Endothelial cell of umbilical vein (primary cell): ENCODE measurements around the gene JAM2. TPM values are rescaled to one million over a fixed set of nuclear protein-coding genes. Genes with fewer than 3 reads are reported as not detected.

Experiments
- BruUV-seq: library from RNA; stranded (reverse); fragments of 400-500 nt; replicated peaks from 2 replicates; lab custom pipeline; 2021; lab: Mats Ljungman, UMichigan
- CTCF ChIA-PET: fragments of 300-600, 350-600 bp; sonication (Branson Sonifier 250); formaldehyde crosslinking; loops from one replicate; lab custom pipeline; 2021; ENCODE audit warnings: antibody characterized with exemption, inconsistent platforms; lab: Charles Lee
- POLR2A ChIA-PET: fragments of 300-600, 350-600 bp; sonication (Branson Sonifier 250); formaldehyde crosslinking; loops from one replicate; lab custom pipeline; 2021; ENCODE audit warnings: antibody characterized with exemption, inconsistent platforms; lab: Charles Lee
- DNase-seq: peaks from one replicate; pipeline ENCODE4 v3.0.0-alpha.2; 2011; ENCODE audit warnings: low read depth, low spot score
- FAIRE-seq: peaks from 2 replicates; lab custom pipeline; 2011; peaks lifted over from hg19 to GRCh38; lab: Jason Lieb, UNC
- H2AFZ ChIP-seq: 2 replicates; pipeline ENCODE4 v1.6.0; 2012; ENCODE audit warnings: low read depth, low read length, control low read depth, inconsistent platforms
- H3K27ac ChIP-seq: 2 replicates; pipeline ENCODE4 v1.5.1; 2011; ENCODE audit warnings: low read depth, mild to moderate bottlenecking, control low read depth, low read length, moderate library complexity; ENCODE audit not compliant: insufficient read depth
- H3K27me3 ChIP-seq, 2 experiments: 2 replicates each; pipeline versions ENCODE4 v1.6.0 to v1.6.1; 2011; ENCODE audit warnings: low read length in 2 of 2, mixed read lengths in 1 of 2; ENCODE audit not compliant: control insufficient read depth in 2 of 2, insufficient read depth in 2 of 2
- H3K36me3 ChIP-seq, 2 experiments: 2 replicates in 1 of 2; 3 replicates in 1 of 2; pipeline ENCODE4 v1.5.1; 2011; ENCODE audit warnings: low read length in 2 of 2, mild to moderate bottlenecking in 1 of 2, moderate library complexity in 1 of 2; ENCODE audit not compliant: control insufficient read depth in 2 of 2, insufficient read depth in 2 of 2; ENCODE audit errors: extremely low read depth in 1 of 2
- H3K4me1 ChIP-seq: 3 replicates; pipeline ENCODE4 v1.5.1; 2011; ENCODE audit warnings: mild to moderate bottlenecking, low read length; ENCODE audit not compliant: control insufficient read depth, insufficient read depth; ENCODE audit errors: extremely low read depth
- H3K4me2 ChIP-seq: 2 replicates; pipeline ENCODE4 v1.6.1; 2011; ENCODE audit warnings: low read length, control low read depth, mixed read lengths; ENCODE audit not compliant: insufficient read depth
- H3K4me3 ChIP-seq, 3 experiments: fragments of 200-600 bp in 1 of 3; sonication (generic), shearing (Covaris generic) in 1 of 3; replicated peaks in 1 of 3; 2 replicates each; pipeline ENCODE4 v1.5.1; 2011 to 2016; ENCODE audit warnings: control low read depth in 3 of 3, low read length in 3 of 3, mild to moderate bottlenecking in 2 of 3, inconsistent platforms in 1 of 3, low read depth in 1 of 3, moderate library complexity in 1 of 3; ENCODE audit not compliant: insufficient read depth in 1 of 3
- H3K79me2 ChIP-seq: 2 replicates; pipeline ENCODE4 v1.6.0; 2012; ENCODE audit warnings: low read length, inconsistent platforms; ENCODE audit not compliant: control insufficient read depth, insufficient read depth
- H3K9ac ChIP-seq: replicated peaks from 2 replicates; pipeline ENCODE3; 2011; ENCODE audit warnings: low read length, control low read depth; ENCODE audit not compliant: insufficient read depth; ENCODE audit errors: extremely low read depth
- H3K9me1 ChIP-seq: replicated peaks from 3 replicates; pipeline ENCODE4 v1.6.0; 2011; ENCODE audit warnings: mild to moderate bottlenecking, low read length; ENCODE audit not compliant: control insufficient read depth, insufficient read depth; ENCODE audit errors: extremely low read depth
- H3K9me3 ChIP-seq: replicated peaks from 2 replicates; pipeline ENCODE4 v1.5.1; 2012; ENCODE audit warnings: low read length, inconsistent platforms; ENCODE audit not compliant: control insufficient read depth, insufficient read depth
- H4K20me1 ChIP-seq: replicated peaks from 2 replicates; pipeline ENCODE3; 2011; ENCODE audit warnings: mild to moderate bottlenecking, low read length; ENCODE audit not compliant: control insufficient read depth, insufficient read depth; ENCODE audit errors: extremely low read depth
- EZH2 ChIP-seq: IDR thresholded peaks from 2 replicates; pipeline ENCODE4 v1.6.1; 2012; ENCODE audit warnings: borderline replicate concordance, low read depth, mild to moderate bottlenecking, moderate library complexity, low read length, inconsistent platforms; ENCODE audit not compliant: severe bottlenecking
- GATA2 ChIP-seq: IDR thresholded peaks from 2 replicates; pipeline ENCODE4 v1.7.0; 2011; ENCODE audit warnings: low read depth, mild to moderate bottlenecking, moderate library complexity, mixed read lengths, low read length; ENCODE audit not compliant: insufficient read length, insufficient read depth
- JUN ChIP-seq: IDR thresholded peaks from 2 replicates; pipeline ENCODE4 v1.6.1; 2011; ENCODE audit warnings: borderline replicate concordance, low read depth; ENCODE audit not compliant: insufficient read length, insufficient read depth
- MAX ChIP-seq: IDR thresholded peaks from 2 replicates; pipeline ENCODE4 v1.6.1; 2011; ENCODE audit not compliant: insufficient read depth, insufficient read length
- MYC ChIP-seq: IDR thresholded peaks from one replicate; pipeline ENCODE4 v1.6.1; 2011; ENCODE audit warnings: mild to moderate bottlenecking, low read depth, low read length
- POLR2A ChIP-seq: IDR thresholded peaks from 2 replicates; pipeline ENCODE4 v1.6.1; 2012; ENCODE audit warnings: low read depth, mild to moderate bottlenecking, control low read depth, low read length
- POLR2AphosphoS5 ChIP-seq: IDR thresholded peaks from 2 replicates; pipeline ENCODE4 v1.6.1; 2012; ENCODE audit warnings: low read depth, mild to moderate bottlenecking, control low read depth, low read length, moderate library complexity; ENCODE audit not compliant: insufficient read depth
- dilution Hi-C: fragments of 300-500 bp; cut with MboI; formaldehyde crosslinking; loops from one replicate; pipeline ENCODE4 v1.15.0; 2019; ENCODE audit warnings: low sequenced_read_pairs; ENCODE audit not compliant: extremely low pct_ligation_motif_present
- intact Hi-C: fragments of 100-400 bp; cut with micrococcal nuclease; formaldehyde crosslinking; loops from one replicate; pipeline ENCODE4 v1.10.0; 2022
- polyA plus RNA-seq, 4 experiments: library from polyadenylated mRNA; depleted of rRNA in 3 of 4; stranded (reverse) in 3 of 4; unstranded in 1 of 4; fragments of >200 nt; gene quantifications; 2 replicates each; pipeline versions ENCODE4 v1.2.1 to v1.2.3, GENCODE V29; 2011 to 2012; ENCODE audit warnings: missing spikeins in 1 of 4
- total RNA-seq: library from RNA; stranded (reverse); gene quantifications from 2 replicates; pipeline ENCODE4 v1.2.3, GENCODE V29; 2021
- TF ChIP-seq, protein P1 (sequence below), 2 donors: IDR thresholded peaks; 1 replicate in 1 of 2; 2 replicates in 1 of 2; pipeline ENCODE4 v1.5.1; 2011; ENCODE audit warnings: low read length in 2 of 2, mild to moderate bottlenecking in 2 of 2, moderate library complexity in 2 of 2, control low read depth in 1 of 2, inconsistent platforms in 1 of 2, low read depth in 1 of 2; ENCODE audit not compliant: insufficient read depth in 1 of 2; ENCODE audit errors: extremely low read depth in 1 of 2

JAM2 gene
- total and polyA plus RNA-seq, 2 donors (not counting 3 experiments of a cell fraction or from before 2014, with no cell fraction given): 0.14 to 0.20 TPM

DNA sequence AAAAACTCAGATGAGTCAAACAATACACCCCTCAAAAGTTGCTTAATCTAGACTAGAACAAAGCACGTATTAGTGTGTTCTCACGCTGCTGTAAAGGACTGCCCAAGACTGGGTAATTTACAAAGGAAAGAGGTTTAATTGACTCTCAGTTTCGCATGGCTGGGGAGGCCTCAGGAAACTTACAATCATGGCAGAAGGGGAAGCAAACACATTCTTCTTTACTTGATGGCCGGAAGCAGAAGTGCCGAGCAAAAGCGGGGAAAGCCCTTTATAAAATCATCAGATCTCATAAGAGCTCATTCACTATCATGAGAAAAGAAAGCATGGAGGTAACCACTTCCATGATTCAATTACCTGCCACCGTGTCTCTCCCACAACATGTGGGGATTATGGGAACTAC is 10.1 kb downstream of the JAM2 start:
- dilution Hi-C loops (no loop called here), intact Hi-C loops (no loop called here)
- FAIRE-seq (no peak), DNase-seq (no peak)
- Histone ChIP-seq H3K9me1 (no peaks in the 10 kb centered on the region), H2AFZ (no peak overlapping the region), H3K4me1 (no peaks in the 10 kb centered on the region), H3K4me2 (no peak overlapping the region), H3K4me3 (no peak overlapping the region), H3K27ac (no peak overlapping the region), H3K9me3 (no peaks in the 10 kb centered on the region), H3K27me3 (peaks cover 0 to 2% of the 10 kb centered on the region in 2 experiments), H3K79me2 (no peaks in the 10 kb centered on the region), H4K20me1 (no peaks in the 10 kb centered on the region), H3K9ac (no peak overlapping the region), H3K36me3 (no peaks in the 10 kb centered on the region)
- BruUV-seq: no TSS peak
- TF ChIP-seq POLR2A: no peak
- TF ChIP-seq GATA2: no peak
- TF ChIP-seq MAX: no peak
- no peak for TF ChIP-seq JUN
- TF ChIP-seq, protein P1, sequence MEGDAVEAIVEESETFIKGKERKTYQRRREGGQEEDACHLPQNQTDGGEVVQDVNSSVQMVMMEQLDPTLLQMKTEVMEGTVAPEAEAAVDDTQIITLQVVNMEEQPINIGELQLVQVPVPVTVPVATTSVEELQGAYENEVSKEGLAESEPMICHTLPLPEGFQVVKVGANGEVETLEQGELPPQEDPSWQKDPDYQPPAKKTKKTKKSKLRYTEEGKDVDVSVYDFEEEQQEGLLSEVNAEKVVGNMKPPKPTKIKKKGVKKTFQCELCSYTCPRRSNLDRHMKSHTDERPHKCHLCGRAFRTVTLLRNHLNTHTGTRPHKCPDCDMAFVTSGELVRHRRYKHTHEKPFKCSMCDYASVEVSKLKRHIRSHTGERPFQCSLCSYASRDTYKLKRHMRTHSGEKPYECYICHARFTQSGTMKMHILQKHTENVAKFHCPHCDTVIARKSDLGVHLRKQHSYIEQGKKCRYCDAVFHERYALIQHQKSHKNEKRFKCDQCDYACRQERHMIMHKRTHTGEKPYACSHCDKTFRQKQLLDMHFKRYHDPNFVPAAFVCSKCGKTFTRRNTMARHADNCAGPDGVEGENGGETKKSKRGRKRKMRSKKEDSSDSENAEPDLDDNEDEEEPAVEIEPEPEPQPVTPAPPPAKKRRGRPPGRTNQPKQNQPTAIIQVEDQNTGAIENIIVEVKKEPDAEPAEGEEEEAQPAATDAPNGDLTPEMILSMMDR (IDR thresholded peaks at IDR 0.05; ENCODE audit: extremely low read depth in 1 of 2, insufficient read depth in 1 of 2, low read depth in 1 of 2, low read length in 2 of 2): no peak
- TF ChIP-seq POLR2AphosphoS5: no peak
- no peak for TF ChIP-seq MYC
- no peak for TF ChIP-seq EZH2
- ChIA-PET CTCF (no interaction called here), POLR2A (no interaction called here)
